ENCODE results near the gene POLD1.

Gene POLD1

GRCh38 chr19:50365434-50366306 lies 18.5 kb upstream of the POLD1 start, which contains the start of gene NAPSA:
TSS of gene NAPSA (minus strand) at chr19:50365639. CDS start at chr19:50365621, 18 bp downstream.
- no peak for DNase-seq

DNA sequence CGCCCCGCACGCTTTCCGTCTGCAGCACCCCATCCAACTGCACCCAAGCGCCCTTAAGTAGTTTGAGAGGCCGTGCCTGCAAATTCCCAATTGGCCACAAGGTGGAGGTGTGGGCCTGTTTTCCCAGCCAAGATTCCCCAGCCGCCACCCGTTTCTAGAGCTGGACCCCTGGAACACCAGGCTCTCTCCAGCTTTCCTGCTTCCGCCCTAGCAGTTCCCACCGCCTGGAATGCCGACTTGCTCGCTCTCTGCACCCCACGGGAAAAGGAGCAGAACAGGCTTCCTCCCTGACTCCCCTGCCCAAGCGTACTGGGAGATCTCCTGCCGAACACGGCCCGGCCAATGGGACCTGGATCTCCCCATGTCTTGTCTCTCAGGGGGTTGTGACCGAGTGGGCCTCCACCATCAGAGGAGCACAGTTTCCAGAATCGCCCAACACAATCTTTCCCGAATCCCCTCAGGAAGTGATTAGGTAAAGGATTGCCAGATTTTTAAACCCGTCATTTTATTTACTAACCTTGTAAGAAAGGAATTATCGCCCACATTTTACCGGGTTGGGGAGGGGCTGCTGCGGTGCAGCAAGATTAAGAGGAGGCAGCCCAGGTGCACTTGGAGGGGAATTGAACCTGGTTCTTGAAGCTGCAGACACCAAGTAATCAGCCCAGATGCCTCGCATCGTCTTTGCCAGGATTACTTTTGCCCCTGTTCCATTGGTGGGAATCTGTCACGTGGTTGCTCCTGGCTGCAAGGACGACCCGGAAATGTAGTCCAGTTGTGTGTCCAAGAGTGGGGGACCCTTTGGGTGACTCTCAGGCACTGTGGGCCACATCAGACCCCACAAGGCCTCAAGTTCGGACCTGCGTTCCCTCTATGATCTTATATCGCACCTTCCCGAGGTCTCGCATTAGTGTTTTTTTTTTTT lies 15.2 kb upstream of the POLD1 start:
- peak in 55 of 56 donors; percentile 21 to 94 (median 77) for DNase-seq

DNA sequence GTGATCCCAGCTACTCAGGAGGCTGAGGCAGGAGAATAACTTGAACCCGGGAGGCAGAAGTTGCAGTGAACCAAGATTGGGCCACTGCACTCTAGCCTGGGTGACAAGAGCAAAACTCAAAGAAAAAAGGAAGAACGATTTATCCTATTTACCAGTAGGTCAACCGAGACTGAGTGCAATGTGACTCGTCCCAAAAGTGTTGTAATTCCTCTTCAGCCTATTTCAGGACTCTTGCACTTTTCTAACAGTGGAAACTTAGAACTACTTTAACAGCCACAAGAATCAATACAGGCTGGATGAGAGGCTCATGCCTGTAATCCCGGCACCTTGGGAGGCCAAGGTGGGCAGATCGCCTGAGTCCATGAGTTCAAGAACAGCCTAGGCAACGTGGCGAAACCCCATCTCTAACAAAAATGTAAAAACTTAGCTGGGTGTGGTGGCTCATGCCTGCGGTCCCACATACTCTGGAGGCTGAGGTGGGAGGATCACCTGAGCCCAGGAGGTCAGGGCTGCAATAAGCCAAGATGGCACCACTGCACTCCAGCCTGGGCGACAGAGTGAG lies 12.2 kb upstream of the POLD1 start:
- DNase-seq: no peak

GRCh38 chr19:50376166-50377050 lies 7.7 kb upstream of the POLD1 start, which contains the start of gene NR1H2:
TSS of gene NR1H2 (plus strand) at chr19:50376457. CDS start at chr19:50377606, 1,149 bp downstream.
- peak; percentile 47 to 98 (median 93) for DNase-seq

DNA sequence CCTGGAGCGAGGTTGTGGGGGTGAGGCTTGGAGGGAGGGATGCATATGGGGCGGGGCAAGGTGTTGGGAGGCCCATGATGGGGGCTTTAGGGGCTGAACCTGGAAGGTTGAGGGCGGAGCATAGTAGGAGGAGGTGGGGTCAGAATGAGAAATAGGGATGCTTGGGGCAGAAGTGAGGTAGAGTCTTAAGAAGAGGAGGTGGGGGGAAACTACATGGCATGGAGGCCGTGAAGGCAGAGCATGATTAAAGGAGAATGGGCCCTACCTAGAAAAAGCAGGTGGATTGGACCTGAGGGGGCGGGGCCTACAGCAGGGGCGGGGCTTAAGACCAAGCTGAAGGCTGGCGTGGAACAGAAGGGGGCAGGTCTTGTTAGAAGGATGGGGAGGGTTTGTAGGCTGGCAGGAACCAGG lies 7.1 kb upstream of the POLD1 start:
- DNase-seq: peak in 1 of 56 donors; percentile 38

- DNase-seq: no peak
Measured at GRCh38 chr19:50377517-50377916, 6.6 kb upstream of the POLD1 start.

DNA sequence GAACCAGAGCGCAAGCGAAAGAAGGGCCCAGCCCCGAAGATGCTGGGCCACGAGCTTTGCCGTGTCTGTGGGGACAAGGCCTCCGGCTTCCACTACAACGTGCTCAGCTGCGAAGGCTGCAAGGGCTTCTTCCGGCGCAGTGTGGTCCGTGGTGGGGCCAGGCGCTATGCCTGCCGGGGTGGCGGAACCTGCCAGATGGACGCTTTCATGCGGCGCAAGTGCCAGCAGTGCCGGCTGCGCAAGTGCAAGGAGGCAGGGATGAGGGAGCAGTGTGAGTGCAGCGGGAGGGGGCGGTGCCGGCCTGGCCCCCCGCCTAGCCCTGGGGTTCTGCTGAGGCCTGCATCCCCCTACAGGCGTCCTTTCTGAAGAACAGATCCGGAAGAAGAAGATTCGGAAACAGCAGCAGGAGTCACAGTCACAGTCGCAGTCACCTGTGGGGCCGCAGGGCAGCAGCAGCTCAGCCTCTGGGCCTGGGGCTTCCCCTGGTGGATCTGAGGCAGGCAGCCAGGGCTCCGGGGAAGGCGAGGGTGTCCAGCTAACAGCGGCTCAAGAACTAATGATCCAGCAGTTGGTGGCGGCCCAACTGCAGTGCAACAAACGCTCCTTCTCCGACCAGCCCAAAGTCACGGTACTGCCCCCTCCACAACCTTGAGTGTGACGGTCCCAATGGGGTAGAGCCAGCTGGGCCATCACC lies 5.8 kb upstream of the POLD1 start:
- DNase-seq: no peak

DNA sequence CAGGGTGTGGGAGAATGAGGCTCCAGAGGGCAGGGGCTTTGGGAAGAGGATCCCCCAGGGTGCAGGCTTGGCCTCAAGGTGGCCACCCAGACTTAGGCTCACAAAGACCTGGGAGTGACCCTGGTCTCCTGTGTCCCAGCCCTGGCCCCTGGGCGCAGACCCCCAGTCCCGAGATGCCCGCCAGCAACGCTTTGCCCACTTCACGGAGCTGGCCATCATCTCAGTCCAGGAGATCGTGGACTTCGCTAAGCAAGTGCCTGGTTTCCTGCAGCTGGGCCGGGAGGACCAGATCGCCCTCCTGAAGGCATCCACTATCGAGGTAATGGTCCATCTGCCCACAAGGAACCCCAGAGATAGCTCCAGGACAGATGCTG lies 5.3 kb upstream of the POLD1 start:
- no peak for DNase-seq

DNA sequence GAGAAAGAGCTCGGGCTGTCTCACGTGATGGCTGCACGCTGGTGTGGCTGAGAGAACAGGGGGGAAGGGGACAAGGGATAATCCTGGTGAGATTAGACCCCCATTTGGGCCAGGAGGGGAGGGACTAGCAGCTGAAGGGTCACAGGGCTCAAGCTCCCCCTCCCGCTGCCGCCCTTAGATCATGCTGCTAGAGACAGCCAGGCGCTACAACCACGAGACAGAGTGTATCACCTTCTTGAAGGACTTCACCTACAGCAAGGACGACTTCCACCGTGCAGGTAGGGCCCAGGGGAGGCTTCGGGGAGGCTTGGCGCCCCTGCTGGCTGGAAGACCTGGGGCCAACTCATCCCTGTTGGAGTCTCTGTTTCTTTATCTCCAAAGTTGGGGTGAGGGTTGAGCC lies 4.5 kb upstream of the POLD1 start:
- no peak for DNase-seq

DNA sequence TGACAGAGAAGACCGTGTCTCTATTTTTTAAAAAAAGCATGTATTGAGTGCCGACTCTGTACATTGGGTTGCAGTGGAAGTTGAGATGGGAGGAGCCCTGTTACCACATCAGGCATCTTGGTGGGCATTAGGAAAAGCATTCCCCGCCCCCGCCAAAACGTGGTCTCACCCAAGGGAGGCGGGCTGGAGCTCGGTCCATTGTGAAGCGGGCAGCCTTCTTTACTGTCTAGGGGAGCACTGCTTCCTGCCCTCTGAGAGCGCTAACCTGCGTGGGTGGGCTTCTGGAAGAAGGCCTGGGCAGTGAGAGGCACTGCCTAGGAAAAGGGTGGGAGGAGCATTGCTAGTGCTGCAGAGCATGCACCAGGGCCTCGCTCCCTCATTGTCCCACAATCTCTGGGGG lies 4.0 kb upstream of the POLD1 start:
- no peak for DNase-seq

- peak in 1 of 56 donors; percentile 18 for DNase-seq
Measured at GRCh38 chr19:50380751-50381151, 3.4 kb upstream of the POLD1 start.

DNA sequence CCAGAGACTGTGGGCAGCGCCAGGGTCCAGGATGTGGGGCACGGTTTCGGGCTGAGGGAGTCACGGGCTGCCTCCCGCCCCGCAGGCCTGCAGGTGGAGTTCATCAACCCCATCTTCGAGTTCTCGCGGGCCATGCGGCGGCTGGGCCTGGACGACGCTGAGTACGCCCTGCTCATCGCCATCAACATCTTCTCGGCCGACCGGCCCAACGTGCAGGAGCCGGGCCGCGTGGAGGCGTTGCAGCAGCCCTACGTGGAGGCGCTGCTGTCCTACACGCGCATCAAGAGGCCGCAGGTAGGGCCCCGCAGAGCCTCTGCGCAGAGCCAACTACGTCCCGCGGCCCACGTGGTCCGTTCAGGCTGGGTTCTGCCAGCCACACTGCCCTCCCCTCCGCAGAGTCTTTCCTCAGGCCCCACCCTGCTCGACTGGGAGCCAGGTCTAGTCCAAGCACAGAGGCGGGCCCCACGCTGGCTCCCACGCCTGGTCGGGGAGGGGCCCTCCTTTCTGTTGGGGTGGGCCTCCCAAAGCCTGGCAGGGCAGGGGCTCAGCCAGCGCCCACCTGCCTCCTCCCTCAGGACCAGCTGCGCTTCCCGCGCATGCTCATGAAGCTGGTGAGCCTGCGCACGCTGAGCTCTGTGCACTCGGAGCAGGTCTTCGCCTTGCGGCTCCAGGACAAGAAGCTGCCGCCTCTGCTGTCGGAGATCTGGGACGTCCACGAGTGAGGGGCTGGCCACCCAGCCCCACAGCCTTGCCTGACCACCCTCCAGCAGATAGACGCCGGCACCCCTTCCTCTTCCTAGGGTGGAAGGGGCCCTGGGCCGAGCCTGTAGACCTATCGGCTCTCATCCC lies 2.0 kb upstream of the POLD1 start:
- no peak for DNase-seq

- DNase-seq: peak in 1 of 56 donors; percentile 52
Measured at GRCh38 chr19:50383001-50383851, 921 bp upstream of the POLD1 start.

DNA sequence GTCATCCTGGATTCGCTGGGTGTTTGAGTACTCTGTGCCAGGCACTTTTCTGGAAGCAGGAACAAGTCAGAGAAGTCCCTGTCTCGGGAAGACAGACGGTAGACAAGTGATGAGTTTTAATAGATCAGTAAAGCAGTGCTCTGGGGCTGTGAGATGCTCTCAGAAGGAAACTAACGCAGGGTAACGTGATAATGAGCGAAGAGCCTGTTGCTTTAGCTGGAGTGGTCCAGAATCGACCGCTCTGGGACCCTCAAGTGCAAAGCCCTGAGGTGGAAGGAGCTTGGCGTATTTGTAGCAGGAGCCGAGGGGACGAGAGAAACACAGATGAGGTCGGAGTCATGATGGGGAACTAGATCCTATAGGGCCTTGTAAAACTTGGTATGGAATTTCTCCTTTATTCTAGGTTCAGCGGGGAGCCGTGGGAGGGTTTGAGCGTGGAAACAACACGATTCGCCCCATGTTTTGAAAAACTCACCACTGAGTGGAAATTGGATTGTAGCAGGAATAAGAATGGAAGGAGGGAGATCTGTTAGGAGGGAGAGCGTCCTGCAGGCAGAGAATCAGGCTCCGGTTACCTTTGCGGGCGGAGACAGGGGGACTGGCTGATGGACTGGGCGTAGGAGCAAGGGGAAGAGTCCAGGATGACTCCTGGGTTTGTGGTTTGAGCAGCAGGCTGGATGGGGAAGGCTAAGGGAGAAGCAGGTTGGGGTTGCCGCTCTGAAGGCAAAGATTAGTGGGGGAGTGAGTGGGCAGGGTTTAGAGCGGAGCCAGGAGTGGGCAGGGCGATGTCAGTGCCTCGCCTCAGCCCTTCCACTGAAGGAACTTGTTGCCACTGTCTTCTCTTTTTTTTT lies 763 bp downstream of the POLD1 start:
- DNase-seq: no peak

- DNase-seq: peak in 12 of 56 donors; percentile 4 to 27 (median 13)
Measured at GRCh38 chr19:50387176-50387867, 3.2 kb downstream of the POLD1 start.

DNA sequence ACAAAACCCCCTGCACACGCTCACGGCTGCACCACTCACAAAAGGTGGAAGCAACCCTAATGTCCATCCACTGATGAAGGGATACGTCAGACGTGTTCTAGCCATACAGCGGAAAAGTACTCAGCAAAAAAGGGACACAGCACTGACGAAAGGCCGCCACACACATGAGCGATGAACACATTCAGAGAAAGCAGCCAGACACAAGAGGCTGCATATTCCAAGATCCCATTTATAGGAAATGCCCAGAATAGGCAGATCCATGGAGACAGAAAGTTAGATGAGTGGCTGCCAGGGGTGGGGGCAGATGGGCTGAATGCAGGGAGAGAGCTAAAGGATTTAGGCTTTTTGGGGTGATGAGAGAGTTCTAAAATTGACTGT lies 3.7 kb downstream of the POLD1 start:
- DNase-seq: peak in 1 of 56 donors; percentile 5

All from amygdala (tissue), 56 donors.